ENCODE data around the gene OR4K15. TPM values are rescaled to one million over a fixed set of nuclear protein-coding genes. Genes with fewer than 3 reads are reported as not detected.

Gene OR4K15
- polyA plus RNA-seq, 1 donor (not counting 4 experiments of a cell fraction or from before 2014, with no cell fraction given) = not detected

- H3K27me3 ChIP-seq (ENCODE audit: control insufficient read depth, extremely low read depth, insufficient read depth, low read length) = no peaks in the 10 kb centered on the region
- no peaks in the 10 kb centered on the region for H3K4me1 ChIP-seq (ENCODE audit: control insufficient read depth, extremely low read depth, insufficient read depth, low read length)
- H3K4me3 ChIP-seq (ENCODE audit: control insufficient read depth in 2 of 3, extremely low read depth in 1 of 3, insufficient read depth in 2 of 3, low read depth in 1 of 3, low read length in 3 of 3) = no peak overlapping the region
- H3K9ac ChIP-seq (ENCODE audit: control insufficient read depth, extremely low read depth, insufficient read depth, low read length) = no peak overlapping the region
- H3K9me1 ChIP-seq (ENCODE audit: control insufficient read depth, extremely low read depth, insufficient read depth, low read length) = no peaks in the 10 kb centered on the region
- no peak overlapping the region for H3K27ac ChIP-seq (ENCODE audit: control insufficient read depth, insufficient read depth, low read length)
- peaks cover 4% of the 10 kb centered on the region for H3K9me3 ChIP-seq (ENCODE audit: control insufficient read depth, low read depth, low read length)
- DNase-seq (ENCODE audit: low read depth, low spot score) (no peak), FAIRE-seq (no peak)
- H4K20me1 ChIP-seq (ENCODE audit: control insufficient read depth, extremely low read depth, insufficient read depth, low read length) = no peaks in the 10 kb centered on the region
- TF ChIP-seq CTCF (optimal IDR thresholded peaks at IDR 0.05 in 1 of 3, IDR thresholded peaks at IDR 0.05 in 1 of 3, conservative IDR thresholded peaks at IDR 0.05 in 1 of 3; ENCODE audit: extremely low read depth in 1 of 3, insufficient read depth in 2 of 3, low read length in 3 of 3) = no peak
- no peak for TF ChIP-seq EZH2 (IDR thresholded peaks at IDR 0.05; ENCODE audit: low read length)
- H3K4me2 ChIP-seq (ENCODE audit: control insufficient read depth, extremely low read depth, insufficient read depth, low read depth, low read length) = no peak overlapping the region
- dilution Hi-C loops (cut with MboI; ENCODE audit: extremely low pct_ligation_motif_present, low sequenced_read_pairs) = no loop called here
- H3K79me2 ChIP-seq (ENCODE audit: control insufficient read depth, insufficient read depth, low read length) = no peaks in the 10 kb centered on the region
- no peak overlapping the region for H2AFZ ChIP-seq (ENCODE audit: control insufficient read depth, low read length)
- no peaks in the 10 kb centered on the region for H3K36me3 ChIP-seq (ENCODE audit: control insufficient read depth in 2 of 2, extremely low read depth in 1 of 2, insufficient read depth in 2 of 2, low read length in 2 of 2)
These were observed 33.7 kb upstream of the OR4K15 start for GRCh38 chr14:19941668-19942067.

- no peak for DNase-seq (ENCODE audit: low read depth, low spot score)
- Histone ChIP-seq H3K4me1 (ENCODE audit: control insufficient read depth, extremely low read depth, insufficient read depth, low read length) (no peaks in the 10 kb centered on the region), H3K27me3 (ENCODE audit: control insufficient read depth, extremely low read depth, insufficient read depth, low read length) (no peaks in the 10 kb centered on the region), H3K27ac (ENCODE audit: control insufficient read depth, insufficient read depth, low read length) (no peak overlapping the region), H4K20me1 (ENCODE audit: control insufficient read depth, extremely low read depth, insufficient read depth, low read length) (no peaks in the 10 kb centered on the region), H3K4me2 (ENCODE audit: control insufficient read depth, extremely low read depth, insufficient read depth, low read depth, low read length) (no peak overlapping the region), H3K4me3 (ENCODE audit: control insufficient read depth in 2 of 3, extremely low read depth in 1 of 3, insufficient read depth in 2 of 3, low read depth in 1 of 3, low read length in 3 of 3) (no peak overlapping the region), H3K79me2 (ENCODE audit: control insufficient read depth, insufficient read depth, low read length) (no peaks in the 10 kb centered on the region), H2AFZ (ENCODE audit: control insufficient read depth, low read length) (no peak overlapping the region), H3K9ac (ENCODE audit: control insufficient read depth, extremely low read depth, insufficient read depth, low read length) (no peak overlapping the region), H3K36me3 (ENCODE audit: control insufficient read depth in 2 of 2, extremely low read depth in 1 of 2, insufficient read depth in 2 of 2, low read length in 2 of 2) (no peaks in the 10 kb centered on the region), H3K9me1 (ENCODE audit: control insufficient read depth, extremely low read depth, insufficient read depth, low read length) (no peaks in the 10 kb centered on the region), H3K9me3 (ENCODE audit: control insufficient read depth, low read depth, low read length) (peaks cover 3% of the 10 kb centered on the region)
- no peak for TF ChIP-seq EZH2 (IDR thresholded peaks at IDR 0.05; ENCODE audit: low read length)
- no peak for TF ChIP-seq CTCF (optimal IDR thresholded peaks at IDR 0.05 in 1 of 3, IDR thresholded peaks at IDR 0.05 in 1 of 3, conservative IDR thresholded peaks at IDR 0.05 in 1 of 3; ENCODE audit: extremely low read depth in 1 of 3, insufficient read depth in 2 of 3, low read length in 3 of 3)
- no peak for FAIRE-seq
- dilution Hi-C loops (cut with MboI; ENCODE audit: extremely low pct_ligation_motif_present, low sequenced_read_pairs) = no loop called here
These were observed 27.8 kb upstream of the OR4K15 start for GRCh38 chr14:19947413-19948090.

All from keratinocyte (primary cell).